HUES64 (cell line): ENCODE results near the gene CFD.
A peak's percentile ranks its signal among the peaks of the same experiment; 100 is the strongest.

Source experiments
- H3K27ac ChIP-seq: 2 replicates; pipeline ENCODE4 v1.7.0; 2013; ENCODE audit warnings: low read depth, low read length, inconsistent platforms
- H3K27me3 ChIP-seq: 2 replicates; pipeline ENCODE4 v1.6.1; 2013; ENCODE audit warnings: mild to moderate bottlenecking, low read length; ENCODE audit not compliant: insufficient read depth
- H3K36me3 ChIP-seq: 2 replicates; pipeline ENCODE4 v1.6.1; 2013; ENCODE audit warnings: mild to moderate bottlenecking, low read length; ENCODE audit not compliant: insufficient read depth
- H3K4me1 ChIP-seq: 2 replicates; pipeline ENCODE4 v1.6.1; 2013; ENCODE audit warnings: mild to moderate bottlenecking, low read length, moderate library complexity; ENCODE audit not compliant: insufficient read depth
- H3K4me3 ChIP-seq: 2 replicates; pipeline ENCODE4 v1.5.1; 2013; ENCODE audit warnings: mild to moderate bottlenecking, low read length, moderate library complexity
- H3K9ac ChIP-seq: 2 replicates; pipeline ENCODE4 v1.6.1; 2013; ENCODE audit warnings: mild to moderate bottlenecking, low read depth, low read length
- H3K9me3 ChIP-seq: 2 replicates; pipeline ENCODE4 v1.6.1; 2013; ENCODE audit warnings: low read depth, low read length; ENCODE audit not compliant: insufficient read depth
- WGBS: fragments of 150-250, 120-280 bp; methylation state at CpG from one replicate; pipeline ENCODE4 v1.1.7; 2013; ENCODE audit warnings: missing lambda C conversion rate; 5-methylcytosine and 5-hydroxymethylcytosine counted together

The CFD gene

DNA sequence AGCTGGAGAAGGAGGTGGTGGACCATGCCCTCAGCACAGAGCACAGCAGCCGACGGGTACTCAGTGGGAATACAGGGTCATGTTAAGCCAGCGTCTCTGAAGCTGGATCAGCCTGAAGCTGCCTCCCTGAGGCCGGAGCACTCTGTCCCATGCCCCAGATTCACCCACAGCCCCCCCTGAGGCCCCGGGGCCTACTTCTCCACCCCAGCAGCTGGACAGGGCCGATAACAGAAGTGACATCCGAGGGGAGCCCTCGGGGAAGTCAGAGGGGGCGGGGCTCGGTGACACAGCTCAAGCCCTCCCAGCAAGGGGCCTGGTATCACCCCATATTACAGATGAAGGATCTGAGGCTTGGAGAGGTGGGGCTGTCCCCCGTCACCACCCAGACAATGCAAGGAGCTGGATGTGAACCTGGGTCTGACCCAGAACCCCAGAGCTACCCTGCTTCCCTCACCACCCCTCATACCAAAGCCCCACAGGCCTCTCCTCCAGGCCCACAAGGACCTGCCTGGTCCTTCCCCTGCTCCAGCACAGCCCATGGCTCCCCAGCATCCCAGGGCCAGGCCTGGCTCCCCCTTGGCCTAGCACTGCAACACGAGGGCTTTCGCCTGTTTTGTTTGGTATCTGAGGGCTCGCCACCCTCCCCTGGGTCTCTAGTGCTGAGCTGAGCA is 47.9 kb downstream of the CFD start:
- Histone ChIP-seq H3K27ac (no peak overlapping the region), H3K9me3 (no peaks in the 10 kb centered on the region), H3K27me3 (no peaks in the 10 kb centered on the region), H3K36me3 (no peaks in the 10 kb centered on the region), H3K9ac (no peak overlapping the region), H3K4me3 (no peak overlapping the region), H3K4me1 (0 out of 2 replicates have a peak, but pooled peaks cover 4% of the 10 kb centered on the region)
- WGBS, result 88% methylated on average over 14 of the region's 14 CpGs

DNA sequence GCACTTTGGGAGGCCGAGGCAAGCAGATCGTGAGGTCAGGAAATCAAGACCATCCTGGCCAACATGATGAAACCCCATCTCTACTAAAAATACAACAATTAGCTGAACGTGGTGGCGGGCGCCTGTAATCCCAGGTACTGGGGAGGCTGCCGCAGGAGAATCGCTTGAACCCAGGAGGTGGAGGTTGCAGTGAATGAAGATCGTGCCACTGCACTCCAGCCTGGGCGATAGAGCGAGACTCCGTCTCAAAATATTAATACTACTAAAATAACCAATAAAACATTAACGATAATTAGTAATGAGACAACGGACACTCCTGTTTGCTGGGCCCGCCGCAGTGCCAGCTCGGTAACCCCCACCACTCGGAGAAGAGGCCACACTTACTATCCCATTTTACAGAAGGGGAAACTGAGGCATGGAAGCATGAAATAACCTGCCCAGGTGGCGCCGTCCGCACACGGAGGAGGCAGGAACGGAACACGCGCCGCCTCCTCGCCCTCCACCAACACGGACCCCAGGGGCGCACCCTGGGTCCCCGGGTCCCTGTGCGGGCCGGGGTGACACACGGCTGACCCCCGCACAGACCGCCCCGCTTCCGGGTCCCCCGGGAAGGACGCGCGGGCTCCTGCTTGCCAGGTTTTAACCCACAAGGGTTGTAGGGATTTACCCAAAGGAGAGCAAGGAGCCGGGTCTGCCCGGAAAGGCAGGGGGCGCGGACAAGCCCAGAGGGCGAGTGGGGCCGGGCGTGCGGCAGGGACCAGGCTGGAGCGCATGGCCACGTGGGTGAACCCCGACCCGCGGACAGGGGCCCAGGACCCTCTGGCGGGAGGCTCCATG is 52.0 kb downstream of the CFD start:
- no peak overlapping the region for H3K27ac ChIP-seq
- H3K4me3 ChIP-seq, result peak overlapping the region; percentile 30
- 0 out of 2 replicates have a peak, but pooled peaks cover 4% of the 10 kb centered on the region for H3K4me1 ChIP-seq
- H3K36me3 ChIP-seq, result no peaks in the 10 kb centered on the region
- no peak overlapping the region for H3K9ac ChIP-seq
- 92% methylated on average over 53 of the region's 54 CpGs for WGBS
- H3K9me3 ChIP-seq, result no peaks in the 10 kb centered on the region
- no peaks in the 10 kb centered on the region for H3K27me3 ChIP-seq

DNA sequence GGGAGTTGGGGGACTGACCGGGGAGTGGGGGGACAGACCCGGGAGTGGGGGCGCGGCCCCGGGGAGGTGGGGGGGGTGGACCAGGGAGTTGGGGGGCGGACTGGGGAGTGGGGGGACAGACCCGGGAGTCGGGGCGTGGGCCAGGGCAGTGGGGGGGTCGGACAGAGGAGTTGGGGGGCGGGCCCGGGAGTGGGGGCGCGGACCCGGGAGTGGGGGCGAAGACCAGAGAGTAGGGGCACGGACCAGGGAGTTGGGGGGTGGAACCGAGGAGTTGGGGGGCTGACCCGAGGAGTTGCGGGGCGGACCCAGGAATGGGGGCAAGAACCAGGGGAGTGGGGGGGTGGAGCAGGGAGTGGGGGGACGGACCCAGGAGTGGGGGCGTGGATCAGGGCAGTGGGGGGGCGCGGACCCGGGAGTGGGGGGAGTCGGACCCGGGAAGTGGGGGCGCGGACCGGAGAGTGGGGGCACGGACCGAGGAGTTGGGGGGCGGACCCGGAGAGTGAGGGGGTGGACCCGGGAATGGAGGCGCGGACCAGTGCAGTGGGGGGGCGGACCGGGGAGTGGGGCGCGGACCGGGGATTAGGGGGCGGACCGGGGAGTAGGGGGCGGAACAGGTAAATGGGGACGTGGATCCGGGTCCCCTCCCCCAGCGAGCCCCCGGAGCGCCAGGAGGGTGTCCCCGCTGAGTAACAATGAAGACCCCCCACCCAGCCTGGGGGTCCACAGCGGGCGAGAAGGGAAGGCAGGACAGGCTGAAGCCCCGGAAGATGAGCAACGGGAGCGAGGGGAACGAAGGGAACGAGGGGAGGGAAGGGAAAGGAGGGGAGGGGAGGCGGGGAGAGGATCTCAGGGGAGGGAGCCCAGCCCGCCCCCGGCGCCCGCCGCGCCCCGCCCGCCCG is 53.0 kb downstream of the CFD start:
- WGBS, result 14% methylated on average over 49 of the region's 69 CpGs
- H3K27ac ChIP-seq, result peak overlapping the region; percentile 41; the same call in 1 of the 2 replicates
- H3K4me1 ChIP-seq, result 0 out of 2 replicates have a peak, but pooled peaks cover 4% of the 10 kb centered on the region
- peak overlapping the region; percentile 79 for H3K4me3 ChIP-seq
- no peaks in the 10 kb centered on the region for H3K36me3 ChIP-seq
- 0 out of 2 replicates have a peak overlapping the region, but pooled peaks have one; percentile 47 for H3K9ac ChIP-seq
- H3K27me3 ChIP-seq, result peaks cover 10% of the 10 kb centered on the region
- no peaks in the 10 kb centered on the region for H3K9me3 ChIP-seq
